ENCODE results near the gene BACE2.

Gene BACE2

DNA sequence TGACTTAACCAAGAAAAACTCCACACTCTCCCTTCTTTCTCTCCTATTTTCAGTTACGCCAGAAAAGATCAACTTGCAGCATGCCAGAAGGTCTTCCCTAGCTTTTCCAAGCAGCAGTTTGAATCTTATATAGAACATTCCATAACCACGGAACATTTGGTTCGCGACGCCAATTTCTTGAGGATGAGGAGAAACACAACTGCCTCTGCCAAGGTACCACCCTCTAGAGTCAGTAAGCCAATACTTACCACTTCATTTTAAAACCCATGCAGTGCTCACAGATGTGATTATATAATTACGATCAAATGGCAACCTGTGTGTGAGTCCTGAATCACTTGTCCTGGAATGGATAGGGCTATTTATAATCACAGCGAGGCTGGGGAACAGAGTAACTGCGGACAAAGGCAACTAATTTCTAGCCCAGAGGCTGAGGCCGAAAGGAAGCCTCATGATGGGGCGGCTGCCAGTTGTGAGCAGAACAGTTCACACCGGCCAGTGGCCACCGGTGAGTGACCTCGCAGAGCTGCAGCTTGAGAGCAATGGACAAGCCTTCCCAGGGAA lies 43.2 kb upstream of the BACE2 start:
- TF ChIP-seq ZNF510 (tag by site-specific recombination; IDR thresholded peaks at IDR 0.05; ENCODE audit: insufficient replicate concordance): no peak
- TF ChIP-seq ZNF677 (tag by site-specific recombination; IDR thresholded peaks at IDR 0.05): no peak
- TF ChIP-seq KLF10 (tag by site-specific recombination; IDR thresholded peaks at IDR 0.05): no peak
- TF ChIP-seq ZNF707 (tag by site-specific recombination; IDR thresholded peaks at IDR 0.05): no peak
- no peak for TF ChIP-seq ZNF324 (tag by site-specific recombination; IDR thresholded peaks at IDR 0.05)
- TF ChIP-seq ZFP69B (tag by site-specific recombination; IDR thresholded peaks at IDR 0.05): no peak
- no peak for TF ChIP-seq GLI4 (tag by site-specific recombination; IDR thresholded peaks at IDR 0.05)
- TF ChIP-seq ZNF596 (tag by site-specific recombination; IDR thresholded peaks at IDR 0.05): no peak
- no peak for TF ChIP-seq ZNF843 (tag by site-specific recombination; IDR thresholded peaks at IDR 0.05)
- TF ChIP-seq SCRT2 (tag by site-specific recombination; IDR thresholded peaks at IDR 0.05): no peak
- TF ChIP-seq ZNF221 (tag by site-specific recombination; IDR thresholded peaks at IDR 0.05; ENCODE audit: borderline replicate concordance): no peak
- TF ChIP-seq, protein P1, sequence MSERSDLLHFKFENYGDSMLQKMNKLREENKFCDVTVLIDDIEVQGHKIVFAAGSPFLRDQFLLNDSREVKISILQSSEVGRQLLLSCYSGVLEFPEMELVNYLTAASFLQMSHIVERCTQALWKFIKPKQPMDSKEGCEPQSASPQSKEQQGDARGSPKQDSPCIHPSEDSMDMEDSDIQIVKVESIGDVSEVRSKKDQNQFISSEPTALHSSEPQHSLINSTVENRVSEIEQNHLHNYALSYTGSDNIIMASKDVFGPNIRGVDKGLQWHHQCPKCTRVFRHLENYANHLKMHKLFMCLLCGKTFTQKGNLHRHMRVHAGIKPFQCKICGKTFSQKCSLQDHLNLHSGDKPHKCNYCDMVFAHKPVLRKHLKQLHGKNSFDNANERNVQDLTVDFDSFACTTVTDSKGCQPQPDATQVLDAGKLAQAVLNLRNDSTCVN (tag by site-specific recombination; optimal IDR thresholded peaks at IDR 0.05): no peak
- TF ChIP-seq ZNF658 (tag by site-specific recombination; IDR thresholded peaks at IDR 0.05): no peak
- TF ChIP-seq ZBTB11 (tag by site-specific recombination; conservative IDR thresholded peaks at IDR 0.05; ENCODE audit: low read depth): no peak
- no peak for TF ChIP-seq CTCF (tag by site-specific recombination; IDR thresholded peaks at IDR 0.05)
- no peak for TF ChIP-seq ZNF23 (tag by site-specific recombination; IDR thresholded peaks at IDR 0.05; ENCODE audit: borderline replicate concordance)
- Histone ChIP-seq H3K36me3 (ENCODE audit: control insufficient read depth in 2 of 2, insufficient read depth in 1 of 2, low read length in 2 of 2) (no peaks in the 10 kb centered on the region), H3K27ac (ENCODE audit: extremely low read depth, low read depth, low read length) (no peak overlapping the region), H3K4me3 (ENCODE audit: low read depth, low read length) (no peak overlapping the region), H3K4me1 (ENCODE audit: control insufficient read depth, insufficient read depth, low read length) (no peaks in the 10 kb centered on the region), H3K9me3 (ENCODE audit: control insufficient read depth, insufficient read depth, low read depth, low read length) (no peaks in the 10 kb centered on the region; the same call in 1 of the 2 replicates)
- POLR2A ChIA-PET: no interaction called here
- CTCF ChIA-PET: interaction anchor here (0.5 to 6.3 kb wide), 4 partner anchors 11 to 487 kb away, joined by 4 to 101 read pairs (median 11); no protein-coding TSS in a partner anchor

DNA sequence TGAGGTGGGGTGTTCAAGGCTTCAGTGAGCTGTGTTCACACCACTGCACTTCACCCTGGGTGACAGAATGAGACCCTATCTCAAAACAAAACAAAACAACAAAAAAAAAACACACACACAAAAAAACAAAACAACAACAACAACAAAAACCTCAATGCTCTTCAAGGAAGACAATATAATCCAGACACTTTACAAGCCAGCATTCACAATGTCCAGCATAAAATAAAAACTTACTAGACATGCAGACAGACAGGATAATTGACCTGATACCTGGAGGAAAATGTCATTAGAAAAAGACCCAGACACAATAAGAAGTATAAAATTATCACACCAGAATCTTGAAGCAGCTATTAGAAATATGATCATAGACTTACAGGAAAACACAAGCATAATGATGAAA lies 39.0 kb upstream of the BACE2 start:
- TF ChIP-seq ZNF138 (tag by site-specific recombination; IDR thresholded peaks at IDR 0.05; ENCODE audit: borderline replicate concordance): no peak
- TF ChIP-seq SETDB1 (IDR thresholded peaks at IDR 0.05; ENCODE audit: insufficient read length, low read length): peak; percentile 34
- peak; percentile 93 for TF ChIP-seq ZNF26 (tag by site-specific recombination; IDR thresholded peaks at IDR 0.05)
- H3K9me3 ChIP-seq (ENCODE audit: control insufficient read depth, insufficient read depth, low read depth, low read length): no peaks in the 10 kb centered on the region; the same call in 1 of the 2 replicates
- H3K36me3 ChIP-seq (ENCODE audit: control insufficient read depth in 2 of 2, insufficient read depth in 1 of 2, low read length in 2 of 2): no peaks in the 10 kb centered on the region
- CTCF ChIA-PET: interaction anchor here (0.7 to 0.8 kb wide), 4 partner anchors 8 to 154 kb away, joined by 3 read pairs; no protein-coding TSS in a partner anchor
- H3K4me1 ChIP-seq (ENCODE audit: control insufficient read depth, insufficient read depth, low read length): no peaks in the 10 kb centered on the region
- no peak overlapping the region for H3K4me3 ChIP-seq (ENCODE audit: low read depth, low read length)
- POLR2A ChIA-PET: no interaction called here
- no peak overlapping the region for H3K27ac ChIP-seq (ENCODE audit: extremely low read depth, low read depth, low read length)
